K562 (cell line): ENCODE measurements around the gene BCAR3. TPM values are rescaled to one million over a fixed set of nuclear protein-coding genes. Genes with fewer than 3 reads are reported as not detected.

Experiments
- ATAC-seq: fragments of 200-7000 bp; cut with Tn5 transposase; 3 replicates; pipeline ENCODE4 v1.9.1; 2020; ENCODE audit warnings: moderate library complexity
- BruUV-seq: library from RNA; stranded (reverse); fragments of 400-500 nt; replicated peaks from 2 replicates; lab custom pipeline; 2021; lab: Mats Ljungman, UMichigan
- CTCF ChIA-PET: fragments of 300-600 bp; formaldehyde crosslinking; extraction: SDS; loops from one replicate; lab custom pipeline; 2021; ENCODE audit warnings: low intra/inter-chr PET ratio; lab: Yijun Ruan, JAX
- POLR2A ChIA-PET: fragments of 300-600, 350-650 bp; sonication (Branson Sonifier 250); formaldehyde crosslinking; extraction: SDS; loops from one replicate; lab custom pipeline; 2021; ENCODE audit warnings: antibody characterized with exemption, inconsistent platforms; lab: Yijun Ruan, JAX
- DNase-seq, 4 experiments: peaks; one replicate each; pipeline versions ENCODE4 v3.0.0 to v3.0.0-alpha.2; 2011 to 2018; ENCODE audit warnings: low spot score in 3 of 4, mixed read lengths in 3 of 4; ENCODE audit errors: extremely low read depth in 1 of 4
- FAIRE-seq: peaks from 2 replicates; lab custom pipeline; 2011; peaks lifted over from hg19 to GRCh38; lab: Jason Lieb, UNC
- H2AFZ ChIP-seq: 2 replicates; pipeline ENCODE4 v1.6.0; 2011; ENCODE audit warnings: low read depth, low read length, control low read depth, inconsistent platforms
- H3K27ac ChIP-seq: fragments of 200-600 bp; 3 replicates; pipeline ENCODE4 v1.8.0; 2011; ENCODE audit warnings: low read depth, mild to moderate bottlenecking, control low read depth, inconsistent platforms, low read length, moderate library complexity, mixed read lengths; ENCODE audit errors: extremely low read depth
- H3K27me3 ChIP-seq, 2 experiments: fragments of 300-600 bp in 1 of 2; 2 replicates in 1 of 2; 3 replicates in 1 of 2; pipeline versions ENCODE4 v1.6.0 to v1.8.0; 2011; ENCODE audit warnings: inconsistent platforms in 2 of 2, low read length in 2 of 2, mild to moderate bottlenecking in 1 of 2, mixed read lengths in 1 of 2, moderate library complexity in 1 of 2; ENCODE audit not compliant: control insufficient read depth in 2 of 2, insufficient read depth in 2 of 2
- H3K36me3 ChIP-seq: fragments of 300-600 bp; 3 replicates; pipeline ENCODE4 v1.8.0; 2011; ENCODE audit warnings: mild to moderate bottlenecking, low read length, inconsistent platforms; ENCODE audit not compliant: control insufficient read depth, insufficient read depth
- H3K4me1 ChIP-seq, 2 experiments: fragments of 200-600 bp in 1 of 2; replicated peaks in 1 of 2; 2 replicates in 1 of 2; 3 replicates in 1 of 2; pipeline versions ENCODE4 v1.5.1 to v1.8.0; 2011; ENCODE audit warnings: inconsistent platforms in 2 of 2, low read length in 2 of 2, mild to moderate bottlenecking in 1 of 2, mixed read lengths in 1 of 2, moderate library complexity in 1 of 2; ENCODE audit not compliant: control insufficient read depth in 2 of 2, insufficient read depth in 2 of 2
- H3K4me2 ChIP-seq: 2 replicates; pipeline ENCODE4 v1.6.1; 2011; ENCODE audit warnings: low read length, control low read depth, inconsistent platforms, mixed read lengths; ENCODE audit not compliant: insufficient read depth
- H3K4me3 ChIP-seq: fragments of 200-600 bp; sonication (generic), shearing (Covaris generic); 2 replicates; pipeline ENCODE4 v1.5.1; 2016; ENCODE audit warnings: control low read depth, inconsistent platforms
- H3K79me2 ChIP-seq: fragments of 200-600 bp; 3 replicates; pipeline ENCODE4 v1.8.0; 2011; ENCODE audit warnings: low read length, inconsistent platforms; ENCODE audit not compliant: control insufficient read depth, insufficient read depth
- H3K9ac ChIP-seq, 2 experiments: 2 replicates each; pipeline versions ENCODE4 v1.6.0 to v1.6.1; 2011; ENCODE audit warnings: low read depth in 2 of 2, low read length in 2 of 2, control low read depth in 1 of 2, inconsistent platforms in 1 of 2, mild to moderate bottlenecking in 1 of 2, mixed read lengths in 1 of 2; ENCODE audit not compliant: insufficient read depth in 1 of 2
- H3K9me1 ChIP-seq: one replicate; pipeline ENCODE4 v1.6.0; 2011; ENCODE audit warnings: inconsistent platforms, mild to moderate bottlenecking, low read length, moderate library complexity; ENCODE audit not compliant: control insufficient read depth, insufficient read depth
- H3K9me3 ChIP-seq: replicated peaks from 2 replicates; pipeline ENCODE4 v1.5.1; 2011; ENCODE audit warnings: low read depth, low read length, inconsistent platforms; ENCODE audit not compliant: control insufficient read depth, insufficient read depth
- H4K20me1 ChIP-seq: replicated peaks from 2 replicates; pipeline ENCODE4 v1.6.1; 2011; ENCODE audit warnings: low read length, inconsistent platforms, mixed read lengths; ENCODE audit not compliant: control insufficient read depth, insufficient read depth
- CHAMP1 ChIP-seq: fragments of 450-650 bp; IDR thresholded peaks from 2 replicates; pipeline ENCODE4 v1.6.1; 2016; ENCODE audit warnings: mild to moderate bottlenecking
- HBP1 ChIP-seq: fragments of 450-650 bp; formaldehyde crosslinking; IDR thresholded peaks from 2 replicates; pipeline ENCODE4 v1.4.0; 2022; ENCODE audit warnings: missing genetic modification characterization
- ZNF780A ChIP-seq: fragments of 250-450 bp; sonication (Bioruptor Pico); IDR thresholded peaks from 2 replicates; pipeline ENCODE4 v1.5.0; 2021; ENCODE audit warnings: mild to moderate bottlenecking
- WGBS: fragments of 100-300 bp; shearing (Covaris generic); methylation state at CpG from one replicate; pipeline ENCODE4 v1.1.6; 2016; ENCODE audit warnings: low coverage, mixed read lengths; ENCODE audit not compliant: insufficient coverage; ENCODE audit errors: missing lambda C conversion rate; 5-methylcytosine and 5-hydroxymethylcytosine counted together
- in situ Hi-C: fragments of 300-500 bp; cut with MboI; formaldehyde crosslinking; loops from 4 replicates; pipeline ENCODE4 v1.15.0; 2018; ENCODE audit warnings: inconsistent platforms, mixed read lengths
- intact Hi-C: fragments of 100-400 bp; cut with micrococcal nuclease; formaldehyde crosslinking; loops from 2 replicates; pipeline ENCODE4 v1.14.2; 2022
- polyA plus RNA-seq, 8 experiments: library from polyadenylated mRNA; depleted of rRNA in 4 of 8; stranded (reverse) in 5 of 8; unstranded in 3 of 8; fragments of >200 nt; fragmentation: Nextera tagmentation in 2 of 8; fragmentation: Illumina TruSeq in 1 of 8; extraction: Ambion mirVana in 2 of 8; extraction: Trizol in 1 of 8; gene quantifications; 2 replicates each; pipeline versions ENCODE4 v1.2.1 to v1.2.3, GENCODE V29; 2011 to 2014; ENCODE audit warnings: inconsistent platforms in 1 of 8, missing spikeins in 1 of 8
- total RNA-seq, 7 experiments: library from RNA; depleted of rRNA in 6 of 7; stranded (reverse); fragments of >200 nt in 6 of 7; fragmentation: Illumina TruSeq in 2 of 7; extraction: Trizol in 2 of 7; gene quantifications; 2 replicates each; pipeline versions ENCODE4 v1.2.1 to v1.2.3, GENCODE V29; 2011 to 2021; ENCODE audit warnings: low replicate concordance in 1 of 7
- TF ChIP-seq, protein P1 (sequence below), 2 experiments: fragments of 450-650 bp in 1 of 2; sonication (generic) in 1 of 2; formaldehyde crosslinking; conservative IDR thresholded peaks; 2 replicates each; pipeline versions ENCODE4 v1.4.0 to v1.8.1; 2020 to 2022; ENCODE audit warnings: mild to moderate bottlenecking in 1 of 2, missing genetic modification reagents in 1 of 2

The BCAR3 gene
- total and polyA plus RNA-seq, 9 of the 15 experiments (the other 6 are each of a cell fraction or from before 2014, with no cell fraction given), result 1.8 to 6.3 (median 3.8) TPM

- Histone ChIP-seq H3K4me2 (no peak overlapping the region), H3K4me3 (no peak overlapping the region), H3K4me1 (no peaks in the 10 kb centered on the region), H3K79me2 (no peaks in the 10 kb centered on the region), H2AFZ (no peak overlapping the region), H3K27me3 (no peaks in the 10 kb centered on the region; a peak in 1 of 5 replicates), H4K20me1 (no peaks in the 10 kb centered on the region), H3K9me1 (no peaks in the 10 kb centered on the region), H3K27ac (no peak overlapping the region), H3K9me3 (no peaks in the 10 kb centered on the region), H3K36me3 (no peaks in the 10 kb centered on the region), H3K9ac (no peak overlapping the region)
- WGBS, result 78% methylated on average over 5 of the region's 7 CpGs
- no peak for DNase-seq
- BruUV-seq, result no TSS peak
- ChIA-PET POLR2A (no interaction called here), CTCF (no interaction called here)
- TF ChIP-seq, protein P1, sequence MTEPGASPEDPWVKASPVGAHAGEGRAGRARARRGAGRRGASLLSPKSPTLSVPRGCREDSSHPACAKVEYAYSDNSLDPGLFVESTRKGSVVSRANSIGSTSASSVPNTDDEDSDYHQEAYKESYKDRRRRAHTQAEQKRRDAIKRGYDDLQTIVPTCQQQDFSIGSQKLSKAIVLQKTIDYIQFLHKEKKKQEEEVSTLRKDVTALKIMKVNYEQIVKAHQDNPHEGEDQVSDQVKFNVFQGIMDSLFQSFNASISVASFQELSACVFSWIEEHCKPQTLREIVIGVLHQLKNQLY (CRISPR knock-in tag; conservative IDR thresholded peaks at IDR 0.05), result no peak
- TF ChIP-seq CHAMP1 (no peak), HBP1 (CRISPR knock-in tag) (no peak), ZNF780A (CRISPR knock-in tag) (no peak)
- no peak for FAIRE-seq
- intact Hi-C loops (no loop called here), in situ Hi-C loops (no loop called here)
- no peak for ATAC-seq
Observed at GRCh38 chr1:93574511-93574910, 107.1 kb downstream of the BCAR3 start.
